GM23248 (cell line): Measurements from ENCODE around the gene CREB5. TPM values are rescaled to one million over a fixed set of nuclear protein-coding genes. Genes with fewer than 3 reads are reported as not detected.
A peak's percentile ranks its signal among the peaks of the same experiment; 100 is the strongest.

ENCODE experiments used
- DNase-seq: peaks from one replicate; pipeline ENCODE4 v3.0.0-alpha.2; 2015
- H2AFZ ChIP-seq: fragments of 200-600 bp; sonication (generic); 2 replicates; pipeline ENCODE4 v1.6.1; 2016; ENCODE audit warnings: antibody characterized with exemption
- H3F3A ChIP-seq: fragments of 200-600 bp; sonication (generic); 2 replicates; pipeline ENCODE4 v1.6.1; 2016; ENCODE audit warnings: mild to moderate bottlenecking, antibody characterized with exemption, mixed run types; ENCODE audit not compliant: insufficient read depth
- H3K27ac ChIP-seq: fragments of 200-600 bp; sonication (generic); 2 replicates; pipeline ENCODE4 v1.5.1; 2016; ENCODE audit warnings: mild to moderate bottlenecking
- H3K27me3 ChIP-seq: fragments of 200-600 bp; sonication (generic); replicated peaks from 2 replicates; pipeline ENCODE4 v1.6.1; 2016; ENCODE audit warnings: mild to moderate bottlenecking; ENCODE audit not compliant: insufficient read depth
- H3K36me3 ChIP-seq: fragments of 200-600 bp; sonication (generic); 2 replicates; pipeline ENCODE4 v1.6.1; 2016; ENCODE audit warnings: low read depth, mild to moderate bottlenecking
- H3K4me1 ChIP-seq: fragments of 200-600 bp; sonication (generic); 2 replicates; pipeline ENCODE4 v1.6.1; 2016; ENCODE audit warnings: mild to moderate bottlenecking; ENCODE audit not compliant: insufficient read depth
- H3K4me2 ChIP-seq: fragments of 200-600 bp; sonication (generic); one replicate; pipeline ENCODE4 v1.6.1; 2016; ENCODE audit warnings: mild to moderate bottlenecking; ENCODE audit not compliant: unreplicated experiment
- H3K4me3 ChIP-seq: fragments of 200-600 bp; sonication (generic); 2 replicates; pipeline ENCODE4 v1.5.1; 2016; ENCODE audit warnings: mild to moderate bottlenecking
- H3K79me2 ChIP-seq: fragments of 200-600 bp; sonication (generic); 2 replicates; pipeline ENCODE4 v1.6.1; 2016; ENCODE audit warnings: mild to moderate bottlenecking; ENCODE audit not compliant: insufficient read depth
- H3K9ac ChIP-seq: fragments of 200-600 bp; sonication (generic); 2 replicates; pipeline ENCODE4 v1.6.1; 2016; ENCODE audit warnings: mild to moderate bottlenecking
- H3K9me2 ChIP-seq: fragments of 200-600 bp; sonication (generic); 2 replicates; pipeline ENCODE4 v1.6.1; 2016; ENCODE audit warnings: mixed run types, mild to moderate bottlenecking, moderate library complexity; ENCODE audit not compliant: insufficient read depth
- H3K9me3 ChIP-seq: fragments of 200-600 bp; sonication (generic); one replicate; pipeline ENCODE4 v1.6.1; 2017; ENCODE audit warnings: low read depth
- H4K20me1 ChIP-seq: fragments of 200-600 bp; sonication (generic); 2 replicates; pipeline ENCODE4 v1.6.0; 2016; ENCODE audit not compliant: insufficient read depth
- EZH2 ChIP-seq: fragments of 200-600 bp; sonication (generic); IDR thresholded peaks from 2 replicates; pipeline ENCODE4 v1.6.1; 2018; ENCODE audit warnings: antibody characterized with exemption, mild to moderate bottlenecking; ENCODE audit not compliant: insufficient read depth, poor library complexity, severe bottlenecking
- EZH2phosphoT487 ChIP-seq: fragments of 200-600 bp; sonication (generic); IDR thresholded peaks from 2 replicates; pipeline ENCODE4 v1.6.1; 2018; ENCODE audit warnings: antibody characterized with exemption, moderate library complexity, mild to moderate bottlenecking, low read depth; ENCODE audit not compliant: insufficient read depth
- WGBS, 2 experiments: methylation state at CpG; one replicate each; pipeline ENCODE4 v1.1.6; 2015 to 2017; ENCODE audit warnings: low lambda C conversion rate in 2 of 2, low coverage in 1 of 2; ENCODE audit errors: missing lambda C conversion rate in 2 of 2; 5-methylcytosine and 5-hydroxymethylcytosine counted together
- in situ Hi-C: fragments of 300-500 bp; cut with MboI; formaldehyde crosslinking; loops from 2 replicates; pipeline ENCODE4 v1.15.0; 2020
- polyA plus RNA-seq: library from polyadenylated mRNA; unstranded; fragments of >200 nt; fragmentation: Nextera tagmentation; extraction: Ambion mirVana; gene quantifications from 2 replicates; pipeline ENCODE4 v1.2.1, GENCODE V29; 2016
- total RNA-seq: library from RNA; depleted of rRNA; stranded (reverse); fragments of >200 nt; shearing (Covaris generic); gene quantifications from 2 replicates; pipeline ENCODE4 v1.2.3, GENCODE V29; 2014

CREB5 gene
- total and polyA plus RNA-seq, 2 experiments from 2014 or later = 13.6 to 19.2 TPM

DNA sequence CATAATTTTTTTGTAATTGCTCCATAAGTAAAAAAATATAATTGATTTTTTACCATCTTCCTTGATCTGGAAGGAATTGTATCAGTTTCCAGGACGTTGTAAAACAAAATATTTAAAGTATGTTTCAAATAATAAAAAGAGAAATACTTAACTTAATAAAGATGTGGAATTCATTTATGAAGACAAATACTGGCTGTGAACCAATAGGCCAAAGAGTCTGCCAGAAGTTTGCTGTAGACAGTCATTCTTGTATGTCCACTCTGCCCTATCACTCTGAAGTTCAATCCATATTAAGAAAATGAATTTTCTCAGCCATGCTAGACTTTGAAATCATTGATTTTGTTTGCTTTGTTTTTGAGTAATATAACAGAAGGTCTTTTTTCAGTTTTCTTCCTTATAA lies 289.4 kb downstream of the CREB5 start:
- H3K9me2 ChIP-seq = no peaks in the 10 kb centered on the region
- H3K79me2 ChIP-seq = peaks cover 52% of the 10 kb centered on the region
- H3K27me3 ChIP-seq = no peaks in the 10 kb centered on the region
- no peak overlapping the region for H2AFZ ChIP-seq
- TF ChIP-seq EZH2phosphoT487 (no peak), EZH2 (no peak)
- no peak overlapping the region for H3K9ac ChIP-seq
- no peaks in the 10 kb centered on the region for H4K20me1 ChIP-seq
- peaks cover 42% of the 10 kb centered on the region for H3K4me1 ChIP-seq
- peaks cover 17% of the 10 kb centered on the region for H3F3A ChIP-seq
- no peaks in the 10 kb centered on the region for H3K9me3 ChIP-seq
- H3K4me2 ChIP-seq = peak overlapping the region; percentile 31
- H3K36me3 ChIP-seq = no peaks in the 10 kb centered on the region
- WGBS, 2 experiments = 7 to 15% methylated on average over 1 of the region's 1 CpG
- in situ Hi-C loops = no loop called here
- no peak overlapping the region for H3K27ac ChIP-seq
- no peak overlapping the region for H3K4me3 ChIP-seq
- peak; percentile 49 for DNase-seq

DNA sequence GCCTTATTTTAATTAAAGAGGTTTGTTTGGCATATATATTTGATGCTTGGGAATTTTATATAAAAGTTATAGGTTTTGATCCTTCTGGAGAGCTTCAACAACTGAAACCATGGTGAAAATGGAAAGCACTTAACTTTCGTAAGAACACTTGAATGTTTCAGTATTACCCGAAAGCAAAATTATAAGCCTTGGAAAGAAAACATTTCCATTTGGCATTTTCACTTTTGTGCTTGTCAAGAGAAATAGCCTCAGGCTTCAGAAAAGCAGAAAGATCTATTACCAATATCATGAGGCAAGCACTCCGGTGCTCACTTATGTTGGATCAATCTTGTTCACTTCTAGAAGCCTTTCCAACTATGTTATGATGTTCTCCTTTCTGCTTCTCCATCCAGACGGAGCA lies 289.9 kb downstream of the CREB5 start:
- H3K27ac ChIP-seq = no peak overlapping the region
- WGBS, 2 experiments = 72 to 84% methylated on average over 4 of the region's 4 CpGs
- TF ChIP-seq EZH2phosphoT487 (no peak), EZH2 (no peak)
- H3K27me3 ChIP-seq = no peaks in the 10 kb centered on the region
- H3K4me2 ChIP-seq = peak overlapping the region; percentile 31
- no peak for DNase-seq
- in situ Hi-C loops = no loop called here
- no peak overlapping the region for H2AFZ ChIP-seq
- H3F3A ChIP-seq = peaks cover 21% of the 10 kb centered on the region
- H3K4me3 ChIP-seq = no peak overlapping the region
- no peaks in the 10 kb centered on the region for H3K9me3 ChIP-seq
- no peak overlapping the region for H3K9ac ChIP-seq
- H4K20me1 ChIP-seq = no peaks in the 10 kb centered on the region
- no peaks in the 10 kb centered on the region for H3K9me2 ChIP-seq
- H3K79me2 ChIP-seq = peaks cover 48% of the 10 kb centered on the region
- peaks cover 45% of the 10 kb centered on the region for H3K4me1 ChIP-seq
- H3K36me3 ChIP-seq = no peaks in the 10 kb centered on the region

DNA sequence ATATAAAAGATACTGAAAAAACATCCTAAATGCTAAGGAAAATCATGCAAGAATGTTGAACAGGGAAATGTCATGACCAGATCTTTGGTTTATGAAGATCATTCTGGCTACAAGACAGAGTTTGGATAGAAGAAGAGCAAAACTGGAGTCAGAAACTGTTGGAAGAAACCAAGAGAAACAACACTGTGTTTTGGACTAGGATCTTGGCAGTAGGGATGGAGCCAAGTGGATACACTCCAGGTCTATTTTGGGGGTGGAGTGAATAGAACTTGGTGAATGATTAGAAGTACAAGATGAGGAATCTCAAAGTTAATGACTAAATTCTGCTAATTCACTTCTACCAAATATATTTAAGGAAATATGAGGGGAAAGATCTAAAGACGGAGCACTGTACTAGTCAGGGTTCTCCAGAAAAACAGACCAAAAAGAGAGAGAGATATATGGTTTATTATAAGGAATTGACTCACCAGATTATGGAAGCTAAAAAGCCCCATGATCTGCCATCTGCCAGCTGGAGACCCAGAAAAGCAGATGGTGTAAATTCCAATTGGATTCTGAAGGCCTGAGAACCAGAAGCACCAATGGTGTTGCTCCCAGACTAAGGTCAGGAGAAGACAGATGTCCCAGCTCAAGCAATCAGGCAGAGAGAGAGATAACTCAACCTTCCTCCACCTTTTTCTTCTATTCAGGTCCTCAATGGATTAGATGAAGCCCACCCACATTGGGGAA lies 290.9 kb downstream of the CREB5 start:
- Histone ChIP-seq H3K9me3 (no peaks in the 10 kb centered on the region), H3K9me2 (no peaks in the 10 kb centered on the region), H3K4me1 (peaks cover 45% of the 10 kb centered on the region), H3K9ac (no peak overlapping the region), H4K20me1 (no peaks in the 10 kb centered on the region), H3K4me2 (no peak overlapping the region), H3K27me3 (no peaks in the 10 kb centered on the region), H3F3A (peaks cover 20% of the 10 kb centered on the region), H3K27ac (no peak overlapping the region), H2AFZ (no peak overlapping the region), H3K79me2 (peaks cover 40% of the 10 kb centered on the region), H3K4me3 (no peak overlapping the region), H3K36me3 (no peaks in the 10 kb centered on the region)
- DNase-seq = no peak
- in situ Hi-C loops = no loop called here
- 96% methylated on average over 1 of the region's 1 CpG for WGBS, 2 experiments
- no peak for TF ChIP-seq EZH2

DNA sequence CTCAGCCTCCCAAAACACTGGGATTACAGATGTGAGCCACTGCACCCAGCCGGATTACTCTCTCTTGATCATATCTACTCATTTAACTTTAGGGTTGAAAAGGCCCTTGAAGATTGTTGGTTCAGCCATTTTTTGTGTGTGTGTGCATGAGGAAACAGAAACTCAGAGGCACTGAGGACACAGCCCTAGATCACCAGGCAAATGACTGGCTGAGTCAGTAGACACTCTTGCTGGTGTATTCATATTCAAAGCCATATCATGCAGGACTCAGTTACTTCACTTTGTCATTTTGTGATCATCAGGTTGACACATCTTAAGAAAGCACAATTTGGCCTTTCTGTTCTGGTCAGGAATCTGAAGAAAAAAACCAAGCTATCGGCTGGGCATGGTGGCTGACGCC lies 292.4 kb downstream of the CREB5 start:
- in situ Hi-C loops = no loop called here
- no peak for DNase-seq
- Histone ChIP-seq H3F3A (peaks cover 33% of the 10 kb centered on the region), H3K9me3 (no peaks in the 10 kb centered on the region), H3K9me2 (no peaks in the 10 kb centered on the region), H3K79me2 (peaks cover 25% of the 10 kb centered on the region; the same call in 1 of the 2 replicates), H4K20me1 (no peaks in the 10 kb centered on the region), H3K4me2 (no peak overlapping the region), H2AFZ (no peak overlapping the region), H3K9ac (no peak overlapping the region), H3K27me3 (no peaks in the 10 kb centered on the region), H3K4me1 (peaks cover 49% of the 10 kb centered on the region), H3K27ac (no peak overlapping the region), H3K36me3 (no peaks in the 10 kb centered on the region), H3K4me3 (no peak overlapping the region)
- no peak for TF ChIP-seq EZH2phosphoT487
- TF ChIP-seq EZH2 = no peak
- 92 to 93% methylated on average over 3 of the region's 3 CpGs for WGBS, 2 experiments
